Neural cell (in vitro differentiated cells): ENCODE data around the gene COX4I1. TPM values are rescaled to one million over a fixed set of nuclear protein-coding genes. Genes with fewer than 3 reads are reported as not detected.

Source experiments
- H2AFZ ChIP-seq: fragments of 200-600, 300-800 bp; sonication (generic), shearing (Covaris generic); 2 replicates; pipeline ENCODE4 v1.6.0; 2014; ENCODE audit warnings: low read depth, mild to moderate bottlenecking, antibody characterized with exemption, low read length, moderate library complexity
- H3F3A ChIP-seq: fragments of 200-600 bp; shearing (Covaris generic); 2 replicates; pipeline ENCODE4 v1.6.1; 2016; ENCODE audit warnings: mild to moderate bottlenecking, moderate library complexity, mixed read lengths, antibody characterized with exemption, low read length; ENCODE audit not compliant: insufficient read depth, poor library complexity, severe bottlenecking
- H3K27ac ChIP-seq: fragments of 200-600, 300-800 bp; sonication (generic), shearing (Covaris generic); 2 replicates; pipeline ENCODE4 v1.5.1; 2014; ENCODE audit warnings: mild to moderate bottlenecking, low read length, moderate library complexity
- H3K27me3 ChIP-seq: fragments of 300-800, 200-600 bp; sonication (generic), shearing (Covaris generic); 2 replicates; pipeline ENCODE4 v1.6.0; 2014; ENCODE audit warnings: mild to moderate bottlenecking, low read depth, low read length, moderate library complexity; ENCODE audit not compliant: insufficient read depth
- H3K36me3 ChIP-seq: fragments of 300-800, 200-600 bp; sonication (generic), shearing (Covaris generic); 2 replicates; pipeline ENCODE4 v1.5.1; 2014; ENCODE audit warnings: mild to moderate bottlenecking, antibody characterized with exemption, low read length, moderate library complexity; ENCODE audit not compliant: insufficient read depth
- H3K4me2 ChIP-seq: fragments of 300-800, 200-600 bp; sonication (generic), shearing (Covaris generic); 2 replicates; pipeline ENCODE4 v1.6.0; 2014; ENCODE audit warnings: mild to moderate bottlenecking, low read length
- H3K4me3 ChIP-seq: fragments of 300-800, 200-600 bp; sonication (generic), shearing (Covaris generic); 2 replicates; pipeline ENCODE4 v1.5.1; 2014; ENCODE audit warnings: mild to moderate bottlenecking, low read length, moderate library complexity
- H3K79me2 ChIP-seq: fragments of 200-600 bp; shearing (Covaris generic); replicated peaks from 2 replicates; pipeline ENCODE4 v1.6.0; 2014; ENCODE audit warnings: mild to moderate bottlenecking, low read length, moderate library complexity; ENCODE audit not compliant: insufficient read depth
- H3K9ac ChIP-seq: fragments of 300-800, 200-600 bp; sonication (generic), shearing (Covaris generic); 2 replicates; pipeline ENCODE4 v1.6.1; 2016; ENCODE audit warnings: mild to moderate bottlenecking, low read length, mixed read lengths
- H3K9me2 ChIP-seq: fragments of 200-600 bp; shearing (Covaris generic); 2 replicates; pipeline ENCODE4 v1.6.1; 2016; ENCODE audit warnings: mild to moderate bottlenecking, low read length, mixed read lengths; ENCODE audit not compliant: insufficient read depth
- H3K9me3 ChIP-seq: fragments of 200-600, 300-800 bp; sonication (generic), shearing (Covaris generic); 2 replicates; pipeline ENCODE4 v1.6.1; 2016; ENCODE audit warnings: mild to moderate bottlenecking, mixed run types, low read length, moderate library complexity, mixed read lengths
- H4K20me1 ChIP-seq: fragments of 200-600 bp; shearing (Covaris generic); 2 replicates; pipeline ENCODE4 v1.6.1; 2016; ENCODE audit warnings: mild to moderate bottlenecking, mixed run types; ENCODE audit not compliant: insufficient read depth
- CTCF ChIP-seq: fragments of 450-650 bp; IDR thresholded peaks from 2 replicates; pipeline ENCODE4 v1.5.1; 2014; ENCODE audit warnings: antibody characterized with exemption, mild to moderate bottlenecking, moderate library complexity; ENCODE audit not compliant: poor library complexity, severe bottlenecking
- EP300 ChIP-seq: fragments of 450-650 bp; conservative IDR thresholded peaks from 2 replicates; pipeline ENCODE4 v1.6.1; 2014; ENCODE audit warnings: antibody characterized with exemption, mild to moderate bottlenecking, moderate library complexity; ENCODE audit not compliant: poor library complexity, severe bottlenecking
- EZH2 ChIP-seq: fragments of 200-600, 300-800 bp; shearing (Covaris generic), sonication (generic); IDR thresholded peaks from 2 replicates; pipeline ENCODE4 v1.6.1; 2014; ENCODE audit warnings: antibody characterized with exemption, low read length, borderline replicate concordance, mild to moderate bottlenecking; ENCODE audit not compliant: insufficient read depth, poor library complexity, severe bottlenecking
- MXI1 ChIP-seq: fragments of 450-650 bp; conservative IDR thresholded peaks from 2 replicates; pipeline ENCODE4 v1.6.1; 2014; ENCODE audit warnings: antibody characterized with exemption, mild to moderate bottlenecking; ENCODE audit not compliant: poor library complexity, severe bottlenecking
- POLR2AphosphoS5 ChIP-seq: IDR thresholded peaks from 2 replicates; pipeline ENCODE4 v1.6.1; 2012
- RAD21 ChIP-seq: fragments of 450-650 bp; conservative IDR thresholded peaks from 2 replicates; pipeline ENCODE4 v1.6.1; 2014; ENCODE audit warnings: antibody characterized with exemption, mild to moderate bottlenecking, moderate library complexity
- SMC3 ChIP-seq: fragments of 450-650 bp; conservative IDR thresholded peaks from 2 replicates; pipeline ENCODE4 v1.6.1; 2014; ENCODE audit warnings: antibody characterized with exemption, mild to moderate bottlenecking, moderate library complexity; ENCODE audit not compliant: poor library complexity
- TAF1 ChIP-seq: IDR thresholded peaks from 2 replicates; pipeline ENCODE4 v1.6.1; 2012; ENCODE audit warnings: low read depth
- polyA plus RNA-seq: library from polyadenylated mRNA; depleted of rRNA; stranded (reverse); fragments of >200 nt; gene quantifications from 2 replicates; pipeline ENCODE4 v1.2.3, GENCODE V29; 2014
- small RNA-seq, 3 experiments: library from RNA; depleted of rRNA; stranded (forward); fragments of <200 nt; gene quantifications; one replicate each; pipeline ENCODE3, GENCODE V24; 2012
- TF ChIP-seq, protein P1 (sequence below): IDR thresholded peaks from 2 replicates; pipeline ENCODE4 v1.6.1; 2012; ENCODE audit warnings: borderline replicate concordance

Gene COX4I1
- polyA plus RNA-seq, 1 donor from 2014 or later: 709 TPM

GRCh38 chr16:85856079-85856478 lies 56.6 kb downstream of the COX4I1 start:
- Histone ChIP-seq H3K27me3 (no peaks in the 10 kb centered on the region), H3K9me3 (no peaks in the 10 kb centered on the region), H3K4me3 (no peak overlapping the region), H3F3A (no peaks in the 10 kb centered on the region), H3K9ac (no peak overlapping the region), H3K27ac (no peak overlapping the region), H4K20me1 (no peaks in the 10 kb centered on the region), H2AFZ (no peak overlapping the region), H3K4me2 (no peak overlapping the region), H3K36me3 (no peaks in the 10 kb centered on the region), H3K79me2 (no peaks in the 10 kb centered on the region), H3K9me2 (no peaks in the 10 kb centered on the region)
- TF ChIP-seq, protein P1, sequence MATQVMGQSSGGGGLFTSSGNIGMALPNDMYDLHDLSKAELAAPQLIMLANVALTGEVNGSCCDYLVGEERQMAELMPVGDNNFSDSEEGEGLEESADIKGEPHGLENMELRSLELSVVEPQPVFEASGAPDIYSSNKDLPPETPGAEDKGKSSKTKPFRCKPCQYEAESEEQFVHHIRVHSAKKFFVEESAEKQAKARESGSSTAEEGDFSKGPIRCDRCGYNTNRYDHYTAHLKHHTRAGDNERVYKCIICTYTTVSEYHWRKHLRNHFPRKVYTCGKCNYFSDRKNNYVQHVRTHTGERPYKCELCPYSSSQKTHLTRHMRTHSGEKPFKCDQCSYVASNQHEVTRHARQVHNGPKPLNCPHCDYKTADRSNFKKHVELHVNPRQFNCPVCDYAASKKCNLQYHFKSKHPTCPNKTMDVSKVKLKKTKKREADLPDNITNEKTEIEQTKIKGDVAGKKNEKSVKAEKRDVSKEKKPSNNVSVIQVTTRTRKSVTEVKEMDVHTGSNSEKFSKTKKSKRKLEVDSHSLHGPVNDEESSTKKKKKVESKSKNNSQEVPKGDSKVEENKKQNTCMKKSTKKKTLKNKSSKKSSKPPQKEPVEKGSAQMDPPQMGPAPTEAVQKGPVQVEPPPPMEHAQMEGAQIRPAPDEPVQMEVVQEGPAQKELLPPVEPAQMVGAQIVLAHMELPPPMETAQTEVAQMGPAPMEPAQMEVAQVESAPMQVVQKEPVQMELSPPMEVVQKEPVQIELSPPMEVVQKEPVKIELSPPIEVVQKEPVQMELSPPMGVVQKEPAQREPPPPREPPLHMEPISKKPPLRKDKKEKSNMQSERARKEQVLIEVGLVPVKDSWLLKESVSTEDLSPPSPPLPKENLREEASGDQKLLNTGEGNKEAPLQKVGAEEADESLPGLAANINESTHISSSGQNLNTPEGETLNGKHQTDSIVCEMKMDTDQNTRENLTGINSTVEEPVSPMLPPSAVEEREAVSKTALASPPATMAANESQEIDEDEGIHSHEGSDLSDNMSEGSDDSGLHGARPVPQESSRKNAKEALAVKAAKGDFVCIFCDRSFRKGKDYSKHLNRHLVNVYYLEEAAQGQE: no peak
- TF ChIP-seq POLR2AphosphoS5: no peak

- H3F3A ChIP-seq: no peaks in the 10 kb centered on the region
- no peak for TF ChIP-seq CTCF
- no peak for TF ChIP-seq TAF1
- no peak for TF ChIP-seq RAD21
- no peak for TF ChIP-seq EZH2
- TF ChIP-seq SMC3: no peak
- TF ChIP-seq EP300: no peak
- TF ChIP-seq, protein P1: no peak
- TF ChIP-seq POLR2AphosphoS5: no peak
- no peak for TF ChIP-seq MXI1
- H3K79me2 ChIP-seq: no peaks in the 10 kb centered on the region
Measured at GRCh38 chr16:85856585-85856984, 57.1 kb downstream of the COX4I1 start.

More at GRCh38 chr16:85856585-85856984, 57.1 kb downstream of the COX4I1 start:
- Histone ChIP-seq H2AFZ (no peak overlapping the region), H3K9me3 (no peaks in the 10 kb centered on the region), H3K36me3 (no peaks in the 10 kb centered on the region), H4K20me1 (no peaks in the 10 kb centered on the region), H3K27me3 (no peaks in the 10 kb centered on the region), H3K9me2 (no peaks in the 10 kb centered on the region), H3K4me3 (no peak overlapping the region), H3K9ac (no peak overlapping the region), H3K27ac (no peak overlapping the region), H3K4me2 (no peak overlapping the region)

Small RNA genes within 50 kb of the gene (small RNA-seq; reads per million reads assigned to genes)
- gene RNU1-103P: 0 to 0.03 (median 0.03) reads per million in 3 experiments

Other genes with a start within 250 kb of the COX4I1 start
- gene GSE1, start 186.4 kb upstream of the COX4I1 start, polyA plus RNA-seq: 35.6 and 38.3 TPM in 2 replicates
- 6.1 and 9.2 TPM in 2 replicates for gene GINS2, start 110.7 kb upstream of the COX4I1 start, polyA plus RNA-seq
- gene C16orf74, start 48.6 kb upstream of the COX4I1 start, polyA plus RNA-seq: not detected in 2 replicates
- gene EMC8, start 151 bp upstream of the COX4I1 start, polyA plus RNA-seq: 38.9 and 44.4 TPM in 2 replicates
- not detected in 2 replicates for gene IRF8, start 99.5 kb downstream of the COX4I1 start, polyA plus RNA-seq